Measurements from ENCODE around the gene WAS. TPM values are rescaled to one million over a fixed set of nuclear protein-coding genes. Genes with fewer than 3 reads are reported as not detected.
"Not testable (repeated sequence)": the region's sequence is repeated elsewhere in the genome, so short reads cannot be mapped to it uniquely, and the experiment has no call there.

The WAS gene
- total RNA-seq, 1 experiment from 2014 or later = 0.47 TPM

DNA sequence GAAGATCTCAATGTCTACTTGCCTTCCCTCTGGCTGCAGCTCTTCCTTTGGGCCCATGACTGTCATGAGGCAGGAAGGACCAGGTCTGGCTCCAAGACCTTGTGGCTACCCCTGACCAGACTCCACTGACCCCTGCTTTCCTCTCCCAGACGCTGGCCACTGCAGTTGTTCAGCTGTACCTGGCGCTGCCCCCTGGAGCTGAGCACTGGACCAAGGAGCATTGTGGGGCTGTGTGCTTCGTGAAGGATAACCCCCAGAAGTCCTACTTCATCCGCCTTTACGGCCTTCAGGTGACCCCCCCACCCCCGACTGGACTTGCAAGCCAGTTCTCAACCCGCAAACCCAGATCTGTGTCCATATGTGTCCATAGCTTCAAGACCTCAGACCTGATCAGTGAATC is 535 bp downstream of the WAS start:
- no peak for DNase-seq (ENCODE audit: low read depth)

DNA sequence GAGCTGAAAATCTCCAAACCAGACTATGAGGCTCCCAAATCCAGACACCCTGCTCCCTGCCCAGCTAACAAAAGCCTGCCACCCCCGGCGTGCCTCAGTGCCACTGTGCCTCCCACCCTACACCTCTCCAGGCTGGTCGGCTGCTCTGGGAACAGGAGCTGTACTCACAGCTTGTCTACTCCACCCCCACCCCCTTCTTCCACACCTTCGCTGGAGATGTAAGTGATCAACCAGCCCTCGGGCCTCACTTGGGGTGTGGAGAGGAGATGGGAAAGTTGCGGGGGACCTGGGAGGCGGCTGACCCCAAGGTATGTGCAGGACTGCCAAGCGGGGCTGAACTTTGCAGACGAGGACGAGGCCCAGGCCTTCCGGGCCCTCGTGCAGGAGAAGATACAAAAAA is 1.8 kb downstream of the WAS start:
- DNase-seq (ENCODE audit: low read depth) = no peak

DNA sequence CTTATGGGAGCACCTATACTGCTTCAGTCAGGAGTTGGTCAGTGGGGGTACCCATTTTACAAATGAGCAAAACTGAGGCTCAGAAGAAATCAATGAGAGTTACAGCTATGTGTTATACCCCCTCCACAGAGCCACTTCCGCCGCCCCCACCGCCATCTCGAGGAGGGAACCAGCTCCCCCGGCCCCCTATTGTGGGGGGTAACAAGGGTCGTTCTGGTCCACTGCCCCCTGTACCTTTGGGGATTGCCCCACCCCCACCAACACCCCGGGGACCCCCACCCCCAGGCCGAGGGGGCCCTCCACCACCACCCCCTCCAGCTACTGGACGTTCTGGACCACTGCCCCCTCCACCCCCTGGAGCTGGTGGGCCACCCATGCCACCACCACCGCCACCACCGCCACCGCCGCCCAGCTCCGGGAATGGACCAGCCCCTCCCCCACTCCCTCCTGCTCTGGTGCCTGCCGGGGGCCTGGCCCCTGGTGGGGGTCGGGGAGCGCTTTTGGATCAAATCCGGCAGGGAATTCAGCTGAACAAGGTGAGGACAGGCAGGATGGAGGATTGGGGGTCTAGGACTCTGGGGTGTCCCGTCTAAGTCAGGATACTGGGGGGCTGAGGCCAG is 5.0 kb downstream of the WAS start:
- DNase-seq (ENCODE audit: low read depth) = no peak

DNA sequence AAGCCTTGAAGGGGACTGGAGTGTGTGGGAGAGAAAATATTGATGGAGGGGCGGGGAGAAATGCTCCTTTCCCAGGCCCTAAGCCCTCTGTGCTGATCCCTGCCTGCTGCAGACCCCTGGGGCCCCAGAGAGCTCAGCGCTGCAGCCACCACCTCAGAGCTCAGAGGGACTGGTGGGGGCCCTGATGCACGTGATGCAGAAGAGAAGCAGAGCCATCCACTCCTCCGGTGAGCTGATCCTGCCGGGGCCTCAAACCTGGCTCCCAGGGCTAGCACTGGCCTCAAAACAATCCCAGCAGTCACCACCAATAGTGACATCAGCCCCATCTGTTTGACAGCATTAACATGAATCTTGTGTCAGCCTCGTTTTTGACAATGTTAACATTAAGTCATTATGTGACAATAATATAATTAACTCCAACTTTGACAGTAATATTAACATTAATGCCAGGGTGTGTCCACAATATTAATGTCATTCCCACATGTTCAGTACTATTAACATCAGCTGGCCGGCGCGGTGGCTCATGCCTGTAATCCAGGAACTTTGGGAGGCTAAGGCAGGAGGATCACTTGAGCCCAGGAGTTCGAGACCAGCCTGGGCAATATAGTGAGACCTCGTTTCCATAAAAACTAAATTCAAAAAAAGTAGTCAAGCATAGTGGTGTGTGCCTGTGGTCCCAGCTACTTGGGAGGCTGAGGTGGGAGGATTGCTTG is 5.8 kb downstream of the WAS start:
- no peak for DNase-seq (ENCODE audit: low read depth)

DNA sequence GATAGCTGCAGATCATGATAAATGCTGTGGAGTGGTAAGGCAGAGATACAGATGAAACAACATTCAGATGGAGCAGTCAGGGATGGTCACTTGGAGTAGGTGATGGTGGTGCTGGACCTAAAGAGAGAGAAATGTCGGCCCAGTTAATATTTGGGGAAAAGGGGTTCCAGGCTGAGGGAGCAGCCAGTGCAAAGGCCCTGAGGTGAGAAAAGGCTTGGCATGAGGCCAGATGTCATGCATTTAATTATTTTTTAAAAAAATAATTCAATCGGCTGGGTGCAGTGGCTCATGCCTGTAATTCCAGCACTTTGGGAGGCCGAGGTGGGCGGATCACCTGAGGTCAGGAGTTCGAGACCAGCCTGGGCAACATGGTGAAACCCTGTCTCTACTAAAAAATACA is 8.1 kb downstream of the WAS start:
- not testable (repeated sequence) for DNase-seq (ENCODE audit: low read depth)

DNA sequence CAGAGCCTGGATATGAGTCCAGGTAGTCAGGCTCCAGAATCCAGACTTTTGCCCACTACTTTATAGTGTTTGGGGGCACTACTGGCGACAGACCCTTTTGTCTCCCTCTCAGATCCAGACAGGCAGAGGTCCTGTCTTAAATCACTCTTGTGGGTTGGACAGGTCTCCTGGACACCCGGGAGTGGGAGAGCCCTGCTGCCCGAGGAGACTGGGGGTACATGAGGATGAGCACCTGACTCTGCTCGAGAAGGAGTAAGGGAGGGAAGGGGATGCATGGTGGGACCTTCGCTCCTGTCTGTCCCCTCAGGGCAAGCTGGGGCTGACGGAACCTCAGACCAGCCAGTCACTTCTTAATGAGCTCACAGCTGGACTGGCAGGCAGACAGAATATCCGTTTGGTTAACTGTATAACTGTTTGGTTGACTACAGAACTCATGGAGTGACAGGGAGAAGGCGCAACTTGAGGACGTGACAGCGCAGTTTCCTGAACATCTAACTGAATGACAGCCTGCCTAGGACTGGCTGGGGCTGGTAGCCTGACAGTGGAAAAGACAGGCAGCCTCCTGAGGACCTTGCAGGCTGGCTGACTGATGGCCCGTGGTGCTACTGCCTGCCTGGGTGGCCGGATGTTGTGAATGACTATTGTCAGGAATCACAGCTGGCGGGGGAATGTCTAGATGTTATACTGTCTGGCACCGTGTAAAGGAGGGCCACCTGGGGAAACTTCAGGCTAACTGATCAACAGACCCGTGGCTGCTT is 11.4 kb downstream of the WAS start:
- no peak for DNase-seq (ENCODE audit: low read depth)

- DNase-seq (ENCODE audit: low read depth) = peak; percentile 12
These were observed 11.9 kb downstream of the WAS start for GRCh38 chrX:48695534-48695896.

DNA sequence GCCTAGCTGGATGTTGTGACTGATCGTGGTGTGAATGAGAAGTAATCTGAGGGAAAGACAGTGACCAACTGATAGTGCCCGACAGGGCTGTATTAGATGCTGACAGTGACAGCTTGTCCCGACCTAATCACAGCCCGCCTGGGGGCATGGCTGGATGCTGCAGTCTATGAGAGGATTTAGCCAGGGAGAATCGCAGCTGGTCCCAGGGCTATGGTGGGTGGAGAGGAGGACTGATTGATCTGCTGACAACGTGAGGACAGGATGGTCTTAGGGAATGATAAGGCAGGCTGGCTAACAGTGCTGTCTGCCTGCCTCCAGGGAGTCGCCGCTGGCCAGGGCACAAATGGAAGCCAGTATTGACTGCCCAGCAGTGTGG is 12.3 kb downstream of the WAS start:
- DNase-seq (ENCODE audit: low read depth) = no peak

- DNase-seq (ENCODE audit: low read depth) = peak; percentile 86
These were observed 12.8 kb downstream of the WAS start, which contains the start of gene SUV39H1 for GRCh38 chrX:48696301-48696908. TSS of gene SUV39H1 (plus strand) at chrX:48696734. CDS start at chrX:48696785, 51 bp downstream.

GRCh38 chrX:48696909-48697727 is 13.5 kb downstream of the WAS start:
- DNase-seq (ENCODE audit: low read depth) = peak; percentile 46

DNA sequence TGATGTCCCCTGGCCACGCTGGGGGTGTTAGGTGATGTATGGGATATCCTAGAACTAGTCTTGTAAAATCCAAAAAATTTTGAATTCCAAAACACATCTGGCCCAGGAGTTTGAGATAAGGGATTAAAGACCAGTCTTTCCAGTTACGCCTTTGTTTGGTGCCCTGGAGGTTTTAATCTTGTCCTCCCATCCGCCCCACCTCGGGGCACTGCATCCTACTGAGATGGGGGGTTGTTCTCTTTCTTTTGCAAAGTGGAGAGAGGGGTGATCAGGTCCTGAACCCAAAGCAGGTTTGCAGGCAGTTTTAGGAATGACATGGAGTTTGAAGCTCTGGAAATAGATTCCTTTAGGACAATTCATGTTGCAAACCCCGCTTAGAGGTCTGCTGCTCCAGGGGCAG is 14.7 kb downstream of the WAS start:
- no peak for DNase-seq (ENCODE audit: low read depth)

GRCh38 chrX:48700246-48700645 is 16.6 kb downstream of the WAS start:
- DNase-seq (ENCODE audit: low read depth) = no peak

DNA sequence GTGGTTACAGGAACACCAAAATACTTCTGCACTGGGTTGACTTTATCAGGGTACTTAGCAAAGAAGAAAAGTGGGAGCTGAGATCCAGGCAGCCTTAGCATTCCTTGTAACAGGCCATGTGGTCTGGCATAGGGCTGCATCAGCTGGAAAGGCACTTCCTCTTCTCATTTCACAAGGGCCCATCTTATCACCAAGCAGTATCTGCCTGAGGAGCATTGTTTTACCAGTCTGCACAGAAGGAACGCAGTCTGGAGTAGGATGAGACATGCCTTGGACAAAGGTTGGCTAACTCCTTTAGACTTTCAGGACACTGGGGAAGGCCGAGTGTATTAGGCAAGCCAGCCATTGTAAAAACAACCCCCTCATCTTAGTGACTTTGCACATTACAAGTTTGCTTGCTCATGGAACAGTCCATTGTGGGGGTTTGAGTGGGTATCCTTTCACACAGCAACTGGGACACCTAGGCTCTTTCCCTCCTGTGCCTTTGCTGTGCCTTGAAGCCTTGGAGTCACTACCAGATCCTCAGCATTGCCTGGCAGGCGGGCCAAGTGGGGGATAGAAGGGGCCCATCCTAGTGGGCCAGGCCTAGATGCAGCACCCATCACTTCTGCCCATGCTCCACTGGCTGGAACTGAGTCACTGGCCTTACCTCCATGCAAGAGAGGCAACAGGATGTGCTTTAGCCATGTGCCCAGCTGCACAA is 17.5 kb downstream of the WAS start:
- DNase-seq (ENCODE audit: low read depth) = no peak

- DNase-seq (ENCODE audit: low read depth) = no peak
These were observed 18.4 kb downstream of the WAS start for GRCh38 chrX:48702032-48702431.

GRCh38 chrX:48702716-48703115 is 19.1 kb downstream of the WAS start:
- DNase-seq (ENCODE audit: low read depth) = no peak

DNA sequence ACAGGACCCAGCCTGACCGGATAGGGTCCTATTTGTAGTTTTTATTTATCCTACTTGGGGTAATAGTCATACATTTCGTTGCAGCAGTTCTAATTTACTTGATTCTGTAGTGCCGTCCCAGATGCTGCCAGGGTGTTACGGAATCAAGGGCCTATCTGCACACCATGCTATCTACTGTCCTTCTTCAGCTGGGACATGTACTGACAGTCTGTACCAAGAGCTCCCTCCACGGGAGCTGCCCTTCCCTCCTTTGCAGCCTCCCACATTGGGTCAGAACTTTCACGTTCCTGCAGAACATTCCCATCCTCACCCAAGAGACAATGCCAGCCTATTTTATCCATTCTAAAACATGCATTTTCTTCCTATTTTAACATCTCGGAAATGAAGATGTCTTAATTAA is 19.6 kb downstream of the WAS start:
- no peak for DNase-seq (ENCODE audit: low read depth)

- peak; percentile 74 for DNase-seq (ENCODE audit: low read depth)
These were observed 20.3 kb downstream of the WAS start for GRCh38 chrX:48703642-48704481.

DNA sequence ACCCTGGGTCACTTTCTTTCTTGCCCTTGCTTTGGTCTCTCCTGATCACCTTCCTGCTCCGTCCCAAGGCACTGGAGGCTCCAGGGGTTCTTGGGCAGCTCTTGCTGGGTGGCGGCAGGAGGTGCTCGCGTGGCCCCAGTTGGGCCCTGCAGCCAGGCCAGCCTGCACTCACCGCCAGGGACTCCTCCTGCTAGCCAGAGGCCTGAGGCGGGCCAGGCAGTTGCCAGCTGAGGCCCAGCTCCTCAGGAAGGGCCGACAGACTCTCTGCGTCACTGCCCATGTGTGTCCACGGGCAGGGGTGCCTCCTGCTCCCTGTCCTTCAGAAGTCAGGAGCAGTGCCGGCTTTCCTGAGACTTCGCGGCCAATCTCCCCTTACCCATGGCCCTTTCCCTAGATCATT is 22.3 kb downstream of the WAS start:
- DNase-seq (ENCODE audit: low read depth) = no peak

GRCh38 chrX:48709522-48710112 is 26.0 kb downstream of the WAS start:
- no peak for DNase-seq (ENCODE audit: low read depth)

Data from HT1080 (cell line).